NCI-H82 treated with DMSO at 0.1 percent for 48 hours (cell line): ENCODE measurements around the gene SUCNR1.
A peak's percentile ranks its signal among the peaks of the same experiment; 100 is the strongest.
"Not testable (repeated sequence)": the region's sequence is repeated elsewhere in the genome, so short reads cannot be mapped to it uniquely, and the experiment has no call there.

Experiments used
- DNase-seq: peaks from one replicate; lab custom pipeline; 2025; ENCODE audit not compliant: unreplicated experiment; lab: John Stamatoyannopoulos, UW

SUCNR1 gene

GRCh38 chr3:151873398-151873797 lies at the start of gene SUCNR1:
Gene SUCNR1 (plus strand): TSS chr3:151873643. CDS start chr3:151879893, 6,250 bp downstream.
- DNase-seq = no peak

DNA sequence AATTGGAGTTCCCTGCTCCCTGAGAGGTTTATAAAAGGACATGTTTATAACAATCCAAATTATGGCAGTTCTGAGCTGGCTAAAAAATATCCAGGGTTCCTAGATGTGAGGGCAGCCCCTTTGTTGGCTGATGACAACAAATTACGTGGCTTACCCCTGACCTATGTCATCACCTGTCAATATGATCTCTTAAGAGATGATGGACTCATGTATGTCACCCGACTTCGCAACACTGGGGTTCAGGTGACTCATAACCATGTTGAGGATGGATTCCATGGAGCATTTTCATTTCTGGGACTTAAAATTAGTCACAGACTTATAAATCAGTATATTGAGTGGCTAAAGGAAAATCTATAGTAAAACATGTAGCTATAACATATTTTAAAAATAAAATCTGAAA lies 45.6 kb upstream of the SUCNR1 start:
- DNase-seq = no peak

DNA sequence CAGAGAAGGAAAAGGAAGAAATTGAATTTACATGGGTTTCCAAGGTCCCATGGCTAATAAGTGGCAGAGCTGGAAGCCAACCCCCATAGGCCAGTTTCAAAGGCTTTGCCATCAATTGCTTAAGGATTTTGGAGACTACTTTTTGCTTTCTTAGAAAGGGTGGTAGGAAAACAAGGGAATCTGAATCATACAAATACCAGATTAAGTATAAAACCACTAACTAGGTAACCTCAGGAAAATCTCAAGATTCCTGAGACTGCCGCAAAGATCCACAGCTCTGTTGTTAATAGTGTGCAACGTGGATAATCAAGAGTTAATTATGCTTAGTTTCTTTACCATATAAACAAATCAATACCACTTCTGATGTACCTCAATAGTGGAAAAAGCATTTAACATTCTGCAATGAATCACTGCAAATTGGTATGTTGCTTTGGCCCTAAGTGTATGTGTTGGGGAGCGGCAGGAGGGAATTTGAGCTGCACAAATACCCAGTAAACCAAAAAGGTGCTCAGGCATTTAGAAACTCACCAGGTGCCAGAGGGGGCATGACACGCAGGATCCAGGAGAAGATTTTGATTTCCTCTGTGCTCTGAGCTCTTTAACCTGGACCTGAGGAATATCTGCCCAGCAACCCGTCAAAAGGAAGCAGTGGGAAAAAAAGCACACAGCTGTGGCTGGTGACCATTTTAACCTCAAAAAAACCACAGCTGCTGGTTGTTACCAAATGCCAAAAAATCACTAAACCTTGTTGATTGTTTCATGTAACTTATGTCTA lies 37.5 kb upstream of the SUCNR1 start:
- no peak for DNase-seq

DNA sequence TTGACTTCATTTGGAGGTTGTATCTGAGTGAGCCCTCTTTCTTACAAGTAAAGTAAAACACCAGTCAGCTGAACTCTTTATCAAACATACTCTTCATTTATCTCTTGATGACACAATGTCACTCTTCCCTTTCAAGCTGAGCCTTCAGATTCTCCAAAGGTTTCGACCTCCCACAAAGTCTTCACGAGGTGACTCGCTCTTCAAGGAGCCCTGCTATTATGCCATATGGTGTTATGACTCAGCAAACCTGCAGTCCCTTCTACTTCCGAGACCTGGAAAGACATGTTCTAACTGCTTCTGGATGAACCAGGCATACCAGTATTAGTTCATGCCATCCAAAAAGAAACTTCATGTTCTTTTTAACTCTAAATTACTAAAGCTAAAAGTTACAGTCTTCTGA lies 36.4 kb upstream of the SUCNR1 start:
- DNase-seq = no peak

- peak; percentile 34 for DNase-seq
Measured at GRCh38 chr3:151838574-151839312, 34.7 kb upstream of the SUCNR1 start.

- DNase-seq = no peak
Measured at GRCh38 chr3:151839313-151839631, 34.2 kb upstream of the SUCNR1 start.

GRCh38 chr3:151841801-151842200 lies 31.6 kb upstream of the SUCNR1 start:
- DNase-seq = no peak

GRCh38 chr3:151843275-151843674 lies 30.2 kb upstream of the SUCNR1 start:
- no peak for DNase-seq

DNA sequence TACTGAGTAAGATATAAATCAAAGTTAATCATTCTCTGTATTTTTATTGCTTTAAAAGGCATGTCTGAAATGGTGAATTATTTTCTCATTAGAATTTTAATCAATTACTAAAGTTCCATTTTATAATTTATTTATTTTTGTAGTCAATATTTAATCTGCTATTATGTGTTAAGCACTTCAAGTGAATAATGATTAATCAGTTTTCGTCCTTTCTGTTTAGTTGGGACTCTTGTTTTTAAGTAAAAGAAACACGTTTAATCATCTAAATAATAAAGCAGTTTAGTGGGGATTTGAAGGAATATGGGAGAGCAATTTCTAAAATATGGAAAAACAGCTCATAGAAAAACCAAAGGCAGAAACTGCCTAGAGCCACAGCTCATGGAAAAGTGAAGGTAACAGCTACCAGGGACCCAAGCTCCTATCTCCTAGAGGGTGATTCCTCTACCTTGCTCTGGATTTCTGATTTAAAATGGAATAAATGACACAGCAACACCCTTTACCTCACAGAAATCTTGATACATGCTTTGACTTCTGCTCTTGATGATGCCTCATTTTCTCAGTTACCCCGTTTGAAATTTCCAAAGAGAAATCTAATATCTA lies 28.0 kb upstream of the SUCNR1 start:
- DNase-seq = no peak

DNA sequence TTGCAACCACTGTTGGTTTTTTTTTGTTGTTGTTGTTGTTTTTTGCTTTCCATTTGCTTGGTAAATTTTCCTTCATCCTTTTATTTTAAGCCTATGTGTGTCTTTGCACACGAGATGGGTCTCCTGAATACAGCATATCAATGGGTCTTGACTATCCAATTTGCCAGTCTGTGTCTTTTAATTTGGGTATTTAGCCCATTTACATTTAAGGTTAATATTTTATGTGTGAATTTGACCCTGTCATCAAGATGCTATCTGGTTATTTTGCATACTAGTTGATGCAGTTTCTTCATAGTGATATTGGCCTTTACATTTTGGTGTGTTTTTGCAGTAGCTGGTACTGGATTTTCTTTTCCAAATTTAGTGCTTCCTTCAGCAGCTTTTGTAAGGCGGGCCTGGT lies 23.4 kb upstream of the SUCNR1 start:
- DNase-seq = not testable (repeated sequence)

- DNase-seq = peak; percentile 54
Measured at GRCh38 chr3:151852074-151852811, 21.2 kb upstream of the SUCNR1 start.

- DNase-seq = peak; percentile 55
Measured at GRCh38 chr3:151856118-151856517, 17.3 kb upstream of the SUCNR1 start.

- DNase-seq = no peak
Measured at GRCh38 chr3:151856641-151857040, 16.8 kb upstream of the SUCNR1 start.

DNA sequence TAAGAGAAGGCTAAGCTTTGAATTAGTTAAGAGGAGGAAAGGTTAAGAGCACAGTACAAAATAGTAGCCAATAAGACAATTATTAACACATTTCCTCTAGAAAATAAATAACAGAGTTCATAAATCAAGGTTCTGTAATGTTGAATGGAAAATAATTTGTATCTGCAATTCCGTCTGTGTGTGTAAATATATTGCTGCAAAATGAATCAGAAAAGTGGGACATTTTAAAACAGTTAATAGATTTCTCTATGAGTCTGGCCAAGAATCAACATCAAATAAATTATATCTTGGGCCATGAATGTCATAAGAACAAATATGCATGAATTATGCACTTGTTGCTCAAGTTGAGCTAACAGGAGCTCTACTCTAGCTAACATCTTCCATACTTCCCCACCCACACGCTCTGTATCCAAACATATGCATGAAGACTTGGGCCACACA lies 14.2 kb upstream of the SUCNR1 start:
- no peak for DNase-seq

DNA sequence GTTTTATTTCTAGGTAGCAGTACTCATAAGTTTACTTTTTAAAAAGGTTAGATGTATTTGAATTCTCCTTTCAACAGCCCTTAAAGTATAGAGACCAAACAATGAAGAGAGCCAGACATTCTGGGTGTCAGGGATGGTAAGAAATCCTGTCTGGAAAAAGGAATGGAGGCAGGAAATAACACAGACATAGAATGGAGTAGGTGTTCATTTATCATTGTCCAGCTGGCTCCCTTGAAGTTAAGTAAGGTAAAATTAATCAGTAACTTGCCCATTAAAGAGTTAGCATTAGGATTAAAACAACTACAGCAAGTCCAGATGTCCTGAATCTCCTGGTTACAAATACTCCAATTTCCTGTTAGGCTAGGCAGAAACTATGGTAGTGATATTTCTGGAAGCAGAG lies 13.5 kb upstream of the SUCNR1 start:
- peak; percentile 46 for DNase-seq

DNA sequence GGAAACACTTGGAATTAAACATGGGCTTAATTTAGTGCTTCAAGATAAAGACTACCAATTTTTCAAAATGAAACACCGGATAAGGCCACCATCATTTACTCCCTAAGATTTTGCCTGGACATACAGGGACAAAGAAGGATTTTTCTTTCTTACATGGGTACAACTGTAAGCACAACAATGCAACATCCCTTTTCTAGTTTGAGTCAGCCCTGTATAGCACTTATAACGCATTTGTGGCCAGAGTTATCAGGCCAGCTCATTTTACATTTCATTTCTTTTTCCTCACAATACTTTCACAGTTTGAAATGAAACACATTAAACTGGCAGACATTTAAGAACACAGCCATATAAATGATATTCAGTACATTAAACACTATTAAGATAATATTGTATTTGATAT lies 9.8 kb upstream of the SUCNR1 start:
- no peak for DNase-seq

- DNase-seq = peak; percentile 55
Measured at GRCh38 chr3:151864423-151865101, 8.9 kb upstream of the SUCNR1 start.

- no peak for DNase-seq
Measured at GRCh38 chr3:151866711-151867410, 6.6 kb upstream of the SUCNR1 start.

- DNase-seq = no peak
Measured at GRCh38 chr3:151867666-151868065, 5.8 kb upstream of the SUCNR1 start.

- DNase-seq = no peak
Measured at GRCh38 chr3:151869181-151869580, 4.3 kb upstream of the SUCNR1 start.
